NCI-H2196 (cell line): ENCODE results near the gene EVI5L.

ENCODE experiments used
- DNase-seq: peaks from one replicate; lab custom pipeline; 2025; ENCODE audit not compliant: unreplicated experiment; lab: John Stamatoyannopoulos, UW

EVI5L gene

GRCh38 chr19:7859831-7860713 is 30.1 kb downstream of the EVI5L start:
- no peak for DNase-seq

DNA sequence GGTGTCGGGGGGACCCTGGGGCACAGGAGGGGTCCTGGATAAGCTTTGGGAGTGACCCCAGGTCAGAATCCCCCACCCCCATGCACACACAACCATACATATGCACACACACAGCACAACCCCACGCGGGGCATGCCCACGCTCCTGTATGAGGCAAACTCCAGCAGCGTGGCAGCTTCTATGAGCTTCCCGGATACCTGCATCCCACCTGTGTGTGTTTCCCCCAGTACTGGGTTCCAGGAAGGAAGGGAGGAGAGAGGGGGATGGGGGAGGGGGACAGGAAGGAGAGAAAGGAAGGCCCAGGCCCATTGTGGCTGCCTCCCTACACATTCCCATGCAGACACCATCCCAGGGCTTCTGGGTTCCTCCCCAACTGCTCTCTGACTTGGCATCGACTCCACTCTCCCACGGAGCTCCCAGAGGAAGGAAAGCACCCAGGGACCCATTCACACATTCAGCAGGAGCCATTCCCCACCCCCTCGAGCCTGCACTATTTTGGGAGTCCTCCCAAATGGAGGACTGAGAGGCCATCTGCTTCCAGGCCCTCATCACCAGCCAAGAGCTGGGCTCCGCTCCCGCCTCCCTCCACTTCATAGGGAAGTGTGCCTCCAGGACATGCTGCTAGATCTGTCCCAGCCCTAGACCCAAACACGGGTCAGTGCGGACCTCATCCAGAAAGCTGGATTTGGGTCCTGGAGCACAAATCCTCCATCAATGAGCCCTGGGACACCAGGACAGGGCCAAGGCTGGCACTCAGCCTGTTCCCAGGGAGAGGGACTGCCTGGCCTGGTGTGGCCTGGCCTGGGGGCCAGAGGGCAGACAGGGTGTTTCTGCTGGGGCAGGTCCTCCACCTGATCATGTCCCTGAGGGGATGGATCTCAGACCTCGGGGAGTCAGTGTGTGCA is 30.9 kb downstream of the EVI5L start:
- no peak for DNase-seq

DNA sequence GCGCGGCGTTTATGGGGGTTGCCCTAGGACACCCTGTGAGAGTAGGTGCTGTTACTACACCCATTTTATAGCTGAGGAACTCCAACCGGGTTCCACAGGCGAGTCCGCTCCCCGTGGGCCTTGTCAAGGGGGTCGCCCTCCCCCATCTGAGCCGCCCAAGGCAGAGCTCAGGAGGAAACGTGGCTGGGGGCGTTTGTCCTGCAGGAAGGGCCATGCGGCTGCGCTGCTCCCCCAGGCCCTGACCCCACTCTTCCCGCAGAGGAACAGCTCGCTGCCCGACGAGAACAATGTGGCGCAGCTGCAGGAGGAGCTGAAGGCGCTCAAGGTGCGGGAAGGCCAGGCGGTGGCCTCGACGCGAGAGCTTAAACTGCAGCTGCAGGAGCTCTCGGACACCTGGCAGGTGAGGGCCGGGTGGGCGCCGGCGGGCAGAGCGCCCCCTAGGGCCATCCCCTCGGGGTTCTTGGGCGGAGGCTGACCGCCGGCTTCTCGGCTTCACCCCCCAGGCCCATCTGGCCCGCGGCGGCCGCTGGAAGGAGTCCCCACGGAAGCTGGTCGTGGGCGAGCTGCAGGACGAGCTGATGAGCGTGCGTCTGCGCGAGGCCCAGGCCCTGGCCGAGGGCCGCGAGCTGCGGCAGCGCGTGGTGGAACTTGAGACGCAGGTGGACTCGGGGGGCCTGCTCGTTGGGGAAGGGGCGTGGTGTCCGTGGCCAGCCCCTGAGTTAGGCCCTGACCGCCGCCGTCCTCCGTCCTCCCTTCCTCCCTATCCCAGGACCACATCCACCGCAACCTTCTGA is 31.8 kb downstream of the EVI5L start:
- no peak for DNase-seq

- DNase-seq = no peak
Observed at GRCh38 chr19:7862413-7862951, 32.5 kb downstream of the EVI5L start.

DNA sequence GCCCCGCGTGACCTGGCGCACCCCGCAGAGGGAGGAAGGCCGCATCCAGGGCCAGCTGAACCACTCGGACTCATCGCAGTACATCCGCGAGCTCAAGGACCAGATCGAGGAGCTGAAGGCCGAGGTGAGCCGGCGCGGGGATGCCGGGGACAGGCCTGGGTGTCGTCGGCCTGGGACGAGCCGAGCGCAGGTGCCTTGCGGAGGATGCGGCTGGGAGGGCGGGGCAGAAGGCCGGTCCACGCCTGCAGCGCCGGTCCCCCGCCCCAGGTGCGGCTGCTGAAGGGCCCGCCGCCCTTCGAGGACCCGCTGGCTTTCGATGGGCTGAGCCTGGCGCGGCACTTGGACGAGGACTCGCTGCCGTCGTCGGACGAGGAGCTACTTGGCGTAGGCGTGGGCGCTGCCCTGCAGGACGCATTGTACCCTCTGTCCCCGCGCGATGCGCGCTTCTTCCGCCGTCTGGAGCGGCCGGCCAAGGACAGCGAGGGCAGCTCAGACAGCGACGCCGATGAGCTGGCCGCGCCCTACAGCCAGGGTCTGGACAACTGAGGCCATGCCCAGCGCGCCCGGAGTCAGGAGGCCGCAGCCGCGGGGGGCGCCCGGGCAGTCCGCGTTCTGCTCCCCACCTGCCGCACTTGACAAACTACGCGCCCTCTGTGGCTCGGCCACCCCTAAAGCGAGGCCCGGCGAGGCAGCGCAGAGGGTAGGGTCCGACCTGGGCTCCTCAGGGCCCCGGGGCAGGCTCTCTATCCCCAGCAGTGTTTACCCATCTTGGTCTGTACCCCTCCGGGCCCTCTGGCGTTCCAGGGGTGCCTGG is 33.3 kb downstream of the EVI5L start:
- no peak for DNase-seq

- DNase-seq = no peak
Observed at GRCh38 chr19:7863971-7864689, 34.1 kb downstream of the EVI5L start.

- DNase-seq = no peak
Observed at GRCh38 chr19:7864690-7865074, 34.7 kb downstream of the EVI5L start.

DNA sequence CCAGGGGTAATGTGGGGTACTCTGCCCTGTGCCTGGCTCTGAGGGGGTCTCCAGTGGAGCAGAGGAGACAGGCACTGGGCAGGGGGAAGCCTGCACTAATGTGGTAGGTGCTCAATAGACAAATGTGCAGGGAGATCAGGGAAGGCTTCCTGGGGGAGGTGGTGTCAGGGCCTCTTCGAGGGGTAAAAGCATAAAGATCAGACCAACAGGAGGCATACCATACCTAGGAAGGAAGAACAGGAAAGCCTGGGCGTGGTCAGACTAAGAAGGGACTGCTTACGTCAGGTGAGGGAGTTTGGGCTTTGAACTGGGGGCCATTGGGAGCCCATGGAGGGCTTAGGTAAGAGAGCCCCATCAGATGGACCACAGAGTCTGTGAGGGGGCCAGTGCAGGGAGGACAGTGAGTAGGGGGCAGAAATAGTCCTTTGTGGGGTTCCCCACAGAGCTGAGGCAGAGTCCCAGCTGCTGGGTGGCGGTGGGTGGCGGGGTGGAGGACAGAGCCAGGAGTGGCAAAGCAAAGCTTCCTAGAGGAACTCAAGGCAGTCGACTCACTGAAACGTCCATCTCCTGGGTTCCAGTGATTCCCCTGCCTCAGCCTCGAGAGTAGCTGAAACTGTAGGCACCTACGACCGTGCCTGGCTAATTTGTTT is 35.4 kb downstream of the EVI5L start:
- DNase-seq = no peak

- DNase-seq = no peak
Observed at GRCh38 chr19:7866399-7867091, 36.5 kb downstream of the EVI5L start.

GRCh38 chr19:7867092-7867844 is 37.2 kb downstream of the EVI5L start:
- DNase-seq = no peak

DNA sequence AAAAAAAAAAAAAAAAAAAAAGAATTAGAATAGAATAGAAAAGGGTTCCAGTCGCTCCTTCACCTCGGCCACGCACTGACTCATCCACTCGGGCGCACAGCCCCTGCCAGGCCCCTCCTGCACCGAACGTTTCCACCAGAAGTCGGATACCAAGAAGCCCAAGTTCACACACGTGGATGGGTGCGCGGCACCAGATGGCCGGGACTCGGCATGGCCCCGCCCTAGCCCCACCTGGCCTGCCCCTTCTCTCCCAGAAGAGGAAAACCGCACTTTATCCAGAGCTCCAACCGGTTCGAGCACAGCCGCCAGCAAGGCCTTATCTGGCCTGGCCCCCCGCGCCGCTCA is 38.3 kb downstream of the EVI5L start:
- no peak for DNase-seq

- no peak for DNase-seq
Observed at GRCh38 chr19:7868671-7869452, 38.8 kb downstream of the EVI5L start.

- no peak for DNase-seq
Observed at GRCh38 chr19:7869453-7869909, 39.5 kb downstream of the EVI5L start.

- DNase-seq = no peak
Observed at GRCh38 chr19:7869910-7870511, 40.0 kb downstream of the EVI5L start.

- DNase-seq = peak; percentile 78
Observed at GRCh38 chr19:7870571-7871436, 40.8 kb downstream of the EVI5L start.
